Hematopoietic multipotent progenitor cell treated with erythropoietin and hydrocortisone succinate and interleukin-3 and kit ligand, for 15 days (in vitro differentiated cells): ENCODE measurements around the gene UNC119.

Experiments
- DNase-seq: peaks from one replicate; pipeline ENCODE4 v3.0.0-alpha.2; 2015; ENCODE audit warnings: low spot score

Gene UNC119

DNA sequence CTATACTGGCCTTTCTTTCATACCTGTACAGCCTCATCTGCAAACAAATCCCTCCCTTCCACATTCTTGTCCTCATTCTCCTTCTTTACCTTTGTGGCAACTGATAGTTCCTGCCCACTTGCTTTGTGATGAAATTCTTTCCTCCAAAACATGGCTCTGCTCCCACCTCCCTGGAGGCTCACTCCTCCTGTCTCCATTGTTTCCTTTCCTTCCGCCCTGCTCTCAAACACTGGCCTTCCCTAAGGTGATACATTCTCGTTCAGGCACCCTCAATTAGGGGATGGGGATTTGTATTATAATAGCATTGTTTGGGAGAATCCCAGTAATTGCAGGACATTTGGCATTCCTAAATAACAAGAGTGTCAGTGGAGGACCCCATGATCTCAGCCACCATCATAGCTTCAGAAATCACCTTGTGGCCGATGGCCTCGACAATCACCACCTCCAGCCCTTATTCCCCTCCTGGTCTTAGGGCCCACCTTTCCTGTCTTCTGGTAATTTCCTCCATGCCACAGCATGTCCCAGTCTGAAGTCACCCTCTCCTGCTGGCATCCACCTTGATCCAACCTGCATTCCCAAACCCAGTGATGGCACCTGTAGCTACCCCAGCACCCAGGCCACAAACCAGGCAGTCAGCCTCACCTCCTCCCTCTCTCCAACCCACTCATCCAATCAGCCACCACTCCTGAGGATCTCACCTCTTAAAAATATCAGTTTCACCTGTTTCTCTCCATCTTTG is 7.9 kb downstream of the UNC119 start:
- no peak for DNase-seq

DNA sequence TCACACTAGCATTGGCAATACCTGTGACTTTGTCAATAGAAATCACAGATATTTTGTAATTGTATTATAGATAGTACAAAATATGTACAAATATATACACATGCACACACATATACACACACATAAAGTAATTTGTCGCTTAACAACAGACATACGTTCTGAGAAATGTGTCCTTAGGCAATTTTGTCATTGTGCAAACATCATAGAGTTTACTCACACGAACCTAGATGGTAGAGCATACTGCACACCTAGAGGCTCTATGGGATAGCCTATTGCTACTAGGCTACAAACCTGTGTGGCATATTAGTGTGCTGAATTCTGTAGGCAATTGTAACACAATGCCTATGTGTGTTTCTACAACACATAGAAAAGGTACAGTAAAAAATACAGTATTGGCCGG is 11.0 kb downstream of the UNC119 start:
- no peak for DNase-seq

DNA sequence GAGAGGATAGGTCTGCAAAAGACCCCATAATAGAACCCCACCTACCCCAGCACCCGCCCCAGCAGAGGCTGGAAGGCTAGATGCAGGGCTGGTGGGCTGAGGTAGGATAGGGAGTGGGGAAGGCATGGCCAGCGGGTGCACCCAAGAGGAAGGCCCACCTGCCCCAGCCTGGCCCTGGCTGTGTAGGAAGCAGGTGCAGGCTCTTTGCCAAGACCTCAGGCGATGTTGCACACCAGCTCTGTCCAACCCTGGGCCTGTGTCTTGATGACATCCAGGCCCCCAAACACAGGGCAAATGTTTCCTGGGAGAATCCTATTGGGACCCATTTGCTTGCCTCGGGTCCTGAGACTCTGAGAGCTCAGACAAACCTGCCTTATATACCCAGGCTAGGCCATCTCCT is 12.2 kb downstream of the UNC119 start:
- no peak for DNase-seq

GRCh38 chr17:28538296-28538895 is 14.0 kb downstream of the UNC119 start:
- DNase-seq: no peak

DNA sequence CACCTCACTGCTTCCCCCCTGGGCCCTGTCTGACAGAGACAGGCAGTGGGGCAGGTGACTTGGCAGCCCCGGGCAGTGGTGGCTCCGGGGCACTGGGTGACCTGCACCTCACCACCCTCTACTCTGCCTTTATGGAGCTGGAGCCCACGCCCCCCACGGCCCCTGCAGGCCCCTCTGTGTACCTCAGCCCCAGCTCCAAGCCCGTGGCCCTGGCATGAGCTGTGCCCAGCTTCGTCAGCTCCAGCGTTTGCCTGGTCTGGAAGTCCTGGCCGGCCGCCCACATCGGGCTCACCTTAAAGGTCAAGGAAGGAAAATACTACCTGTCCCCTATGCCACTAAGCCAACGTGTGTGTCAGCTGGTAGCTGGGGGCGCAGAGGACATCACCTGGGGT is 15.2 kb downstream of the UNC119 start:
- DNase-seq: no peak

DNA sequence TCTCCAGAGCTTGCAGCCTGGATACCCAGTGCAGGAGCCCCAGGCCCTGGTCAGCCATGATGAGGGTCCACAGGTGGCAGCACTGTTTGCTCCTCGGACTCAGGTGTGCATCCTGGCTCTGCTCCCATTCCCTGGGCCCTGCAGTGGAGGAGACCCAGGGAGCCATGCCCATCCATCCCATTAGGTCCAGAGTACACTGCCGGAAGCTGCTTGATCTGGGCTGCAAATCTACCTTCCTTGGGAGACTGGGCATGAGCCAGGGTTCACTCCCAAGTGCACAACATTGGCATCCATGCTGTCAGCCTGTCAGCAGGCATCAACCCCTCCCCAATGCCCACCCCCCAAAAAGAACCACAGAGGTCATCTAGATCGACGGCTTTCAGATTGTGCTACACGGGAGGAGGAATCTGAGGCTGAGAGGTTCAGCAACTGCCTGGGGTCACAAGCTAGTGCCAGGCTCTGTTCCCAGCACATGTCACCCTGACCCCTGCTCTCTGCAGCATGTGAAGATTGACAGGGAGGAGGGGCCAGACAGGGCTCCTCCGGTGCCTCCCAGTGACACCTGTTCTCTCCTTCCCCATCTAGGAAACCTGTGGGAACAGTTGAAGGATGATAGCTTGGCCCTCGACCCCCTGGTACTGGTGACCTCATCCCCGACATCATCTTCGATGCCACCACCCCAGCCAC is 15.7 kb downstream of the UNC119 start:
- DNase-seq: no peak

DNA sequence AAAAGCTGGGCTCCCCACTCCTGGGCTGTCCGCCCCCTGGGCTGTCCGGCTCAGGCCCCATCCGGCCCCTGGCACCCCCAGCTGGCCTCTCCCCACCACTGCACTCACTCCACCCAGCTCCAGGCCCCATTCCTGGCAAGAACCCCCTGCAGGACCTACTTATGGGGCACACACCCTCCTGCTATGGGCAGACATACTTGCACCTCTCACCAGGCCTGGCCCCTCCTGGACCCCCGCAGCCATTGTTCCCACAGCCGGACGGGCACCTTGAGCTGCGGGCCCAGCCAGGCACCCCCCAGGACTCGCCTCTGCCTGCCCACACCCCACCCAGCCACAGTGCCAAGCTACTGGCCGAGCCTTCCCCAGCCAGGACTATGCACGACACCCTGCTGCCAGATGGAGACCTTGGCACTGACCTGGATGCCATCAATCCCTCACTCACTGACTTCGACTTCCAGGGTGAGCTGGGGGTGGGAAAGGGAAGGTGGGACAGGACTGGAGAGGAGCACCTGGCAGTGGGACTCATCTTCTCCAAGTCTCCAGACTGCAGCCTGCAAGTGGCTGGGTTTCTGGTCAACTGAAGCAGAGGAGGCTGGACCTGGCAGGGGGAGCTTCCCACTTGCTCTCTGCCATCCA is 17.6 kb downstream of the UNC119 start:
- DNase-seq: no peak

DNA sequence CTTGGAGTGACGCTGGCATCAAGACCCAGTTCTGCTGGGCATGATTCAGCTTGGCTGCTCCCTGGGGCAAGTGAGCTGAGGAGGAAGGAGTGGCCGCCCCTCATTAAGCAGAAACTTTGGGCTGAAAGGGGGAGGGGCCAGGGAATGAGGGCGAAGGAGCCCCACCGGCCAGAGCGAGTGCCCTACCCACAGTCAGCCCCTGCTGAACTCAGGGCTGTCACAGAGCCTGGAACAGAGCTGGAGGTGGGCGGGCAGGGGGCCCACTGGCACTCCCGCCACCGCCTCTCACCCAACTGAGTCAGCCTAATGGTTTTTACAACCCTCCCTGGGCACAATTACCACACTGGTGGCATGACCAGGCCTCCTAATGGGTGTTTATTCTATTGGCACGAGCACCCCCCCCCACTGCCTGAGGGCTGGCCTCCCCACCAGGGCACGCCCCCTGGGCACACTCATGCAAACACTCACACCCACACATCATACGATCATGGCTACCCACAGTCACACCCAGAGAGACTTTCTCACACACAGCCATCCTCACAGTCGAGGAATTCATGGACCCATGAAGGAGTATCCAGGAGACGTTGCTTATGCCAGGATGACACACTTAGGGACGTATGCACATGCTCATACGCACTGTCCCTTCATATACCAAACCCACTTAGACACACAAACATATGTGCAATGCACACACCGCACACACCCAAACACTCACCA is 19.2 kb downstream of the UNC119 start:
- no peak for DNase-seq

DNA sequence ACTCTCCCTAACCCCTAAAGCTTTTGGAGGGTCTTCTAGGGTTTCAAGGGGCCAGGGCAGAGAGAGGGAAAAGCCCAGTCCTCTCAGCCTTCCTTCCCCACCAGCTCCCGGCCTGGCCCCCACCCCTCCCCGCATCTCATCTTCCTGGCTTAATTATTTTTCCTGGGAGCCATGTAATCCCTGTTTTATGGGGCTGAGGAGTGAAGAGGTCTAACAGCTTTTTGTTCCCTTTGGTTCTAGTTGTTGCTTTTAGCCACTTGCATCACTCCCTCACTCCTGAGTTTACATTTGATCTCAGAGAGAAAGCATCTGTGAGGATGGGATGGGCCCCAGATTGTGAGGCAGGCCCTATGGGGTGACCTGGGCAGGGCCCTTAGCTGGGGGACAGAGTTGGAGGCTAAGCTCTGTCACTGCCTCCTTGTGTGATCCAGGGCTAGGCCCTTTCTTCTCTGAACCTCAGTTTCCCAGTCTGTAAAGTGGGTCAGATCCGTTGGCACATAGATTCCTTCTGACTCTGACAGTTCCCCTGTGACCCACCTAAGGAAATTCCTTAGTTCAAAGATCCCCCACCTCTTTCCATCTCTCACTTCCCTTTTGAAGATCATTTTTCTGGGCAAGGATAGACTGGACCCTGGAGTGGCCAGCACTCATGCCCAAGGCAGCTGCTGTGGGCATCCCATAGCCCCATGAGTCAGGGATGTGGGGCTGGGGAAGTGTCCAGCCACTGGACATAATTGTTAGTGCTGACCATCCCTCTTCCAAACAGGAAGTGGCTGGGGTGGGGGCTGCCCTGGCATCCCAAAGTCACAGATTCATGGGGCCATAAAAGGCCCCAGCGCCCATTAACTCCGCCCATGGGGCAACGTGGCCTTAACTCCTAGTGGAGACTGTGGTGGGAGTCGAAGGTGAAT is 20.1 kb downstream of the UNC119 start:
- no peak for DNase-seq

DNA sequence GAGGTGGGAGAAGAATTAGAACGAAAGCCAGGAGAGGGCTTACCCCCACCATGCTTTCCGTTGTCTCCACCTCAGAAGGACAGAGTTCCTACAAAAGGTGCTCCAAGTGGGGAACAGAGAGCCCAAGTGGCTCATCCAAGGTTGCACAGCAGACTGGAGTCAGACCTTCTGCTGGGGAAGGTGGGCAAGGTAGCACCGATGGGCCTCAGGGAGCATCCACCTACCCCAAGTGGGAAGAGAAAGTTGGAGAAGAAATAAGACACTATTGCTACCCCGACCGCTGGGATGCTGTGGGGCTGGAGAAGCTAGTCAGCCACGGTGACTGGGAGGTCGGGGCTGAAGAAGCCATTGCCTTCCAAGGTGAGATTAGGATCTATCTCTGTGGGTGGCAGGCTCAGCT is 21.5 kb downstream of the UNC119 start:
- DNase-seq: no peak

DNA sequence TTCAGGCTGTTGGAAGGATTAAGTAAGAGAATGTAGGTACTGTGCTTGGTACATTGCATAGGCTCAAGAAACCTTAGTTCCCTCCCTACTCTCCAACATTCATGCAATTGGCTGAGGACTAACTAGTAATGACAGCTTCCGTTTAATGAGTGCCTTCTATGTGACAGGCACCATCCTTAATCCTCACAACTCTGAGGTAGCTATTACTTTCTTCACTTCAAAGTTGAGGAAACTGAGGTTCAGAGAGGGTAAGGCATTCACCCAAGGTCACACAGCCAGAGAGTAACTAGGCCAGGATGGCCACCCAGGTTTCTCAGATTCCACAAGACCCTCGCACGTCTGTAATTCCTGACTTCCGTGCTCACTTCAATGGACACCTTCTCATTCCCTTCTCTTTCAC is 22.2 kb downstream of the UNC119 start:
- no peak for DNase-seq

GRCh38 chr17:28529013-28529400 is 23.4 kb downstream of the UNC119 start:
- DNase-seq: no peak

DNA sequence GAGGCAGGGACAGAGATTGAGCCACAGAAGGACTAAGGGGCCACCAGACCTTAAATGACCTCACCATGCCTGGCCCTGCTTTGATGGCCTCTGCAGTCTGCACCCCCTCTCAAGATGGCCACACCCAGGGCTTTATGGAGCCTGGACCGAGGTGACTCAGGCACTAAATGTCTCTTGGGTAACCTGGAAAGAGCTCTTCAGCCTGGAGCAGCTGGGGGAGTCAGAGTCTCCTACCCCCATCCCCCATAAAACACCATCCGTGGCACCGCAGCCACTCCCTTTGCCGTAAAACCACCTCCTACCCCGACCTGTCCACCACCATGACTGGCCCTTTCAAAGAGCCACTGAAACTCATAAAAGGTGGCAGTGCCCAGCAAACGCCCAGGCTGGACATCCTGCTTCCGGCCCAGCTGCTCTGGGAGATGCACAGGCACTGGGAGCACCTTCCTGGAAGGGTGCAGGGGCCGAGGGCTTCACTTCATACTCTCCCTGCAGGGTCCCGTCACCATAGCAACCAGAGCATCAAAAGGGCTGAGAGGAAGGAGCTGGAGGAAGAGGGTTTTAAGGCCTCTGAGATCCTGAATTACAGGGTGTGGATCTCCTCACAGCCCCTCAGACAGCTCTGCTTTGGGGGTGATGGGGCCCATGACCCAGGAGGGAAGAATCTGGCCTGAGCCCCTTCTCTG is 24.0 kb downstream of the UNC119 start:
- no peak for DNase-seq

DNA sequence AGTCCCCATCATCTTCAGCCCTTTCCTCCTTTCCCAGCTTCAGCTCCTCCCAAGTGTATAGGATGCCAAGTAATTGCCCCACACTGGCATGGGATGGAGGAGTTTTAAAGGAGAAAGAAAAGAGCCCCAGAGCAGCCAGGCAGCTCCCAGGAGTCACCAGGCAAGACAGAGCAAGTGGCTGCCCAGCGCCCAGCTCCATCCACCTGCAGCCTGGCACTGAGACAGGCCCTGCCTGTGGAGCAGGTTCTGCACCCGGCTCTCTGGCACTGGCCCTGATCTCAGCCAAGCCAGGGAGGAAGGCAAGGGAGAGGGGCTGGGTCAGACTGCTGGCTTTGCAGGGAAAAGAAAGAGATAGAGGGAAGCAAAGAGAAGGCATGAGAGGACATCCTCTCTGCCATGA is 24.6 kb downstream of the UNC119 start:
- no peak for DNase-seq

DNA sequence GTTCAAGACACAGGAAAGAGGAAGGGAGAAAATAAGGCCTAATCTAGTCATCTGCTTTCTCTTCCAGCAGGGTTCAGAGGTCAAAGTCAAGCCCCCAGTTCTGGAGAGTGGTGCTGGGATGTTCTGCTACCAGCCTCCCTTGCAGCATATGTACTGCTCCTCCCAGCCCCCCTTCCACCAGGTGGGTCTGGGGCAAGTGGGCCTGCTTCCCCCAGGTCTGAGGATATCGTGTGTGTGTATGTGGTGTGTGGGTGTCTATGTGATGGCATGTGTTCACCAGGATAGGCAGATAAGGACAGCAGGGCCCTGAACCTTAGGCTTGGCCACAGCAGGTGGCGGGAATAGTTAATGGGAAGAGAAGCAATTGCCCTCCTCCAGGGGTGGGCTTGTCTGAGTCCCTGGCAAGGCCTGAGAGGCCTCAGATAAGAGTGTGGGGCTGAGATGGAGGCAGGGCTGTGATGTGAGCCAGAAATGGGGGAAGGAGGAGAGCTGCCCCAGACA is 25.2 kb downstream of the UNC119 start:
- peak; percentile 6 for DNase-seq

- DNase-seq: no peak
Measured at GRCh38 chr17:28526381-28526780, 26.0 kb downstream of the UNC119 start.

- DNase-seq: no peak
Measured at GRCh38 chr17:28524476-28525424, 27.7 kb downstream of the UNC119 start.

- no peak for DNase-seq
Measured at GRCh38 chr17:28523876-28524275, 28.5 kb downstream of the UNC119 start.

GRCh38 chr17:28523186-28523585 is 29.2 kb downstream of the UNC119 start:
- no peak for DNase-seq
